NCI-H510A treated with DMSO at 0.1 percent for 48 hours (cell line): ENCODE data around the gene CD8B.

Experiments
- DNase-seq: peaks from one replicate; lab custom pipeline; 2025; lab: John Stamatoyannopoulos, UW

Gene CD8B

DNA sequence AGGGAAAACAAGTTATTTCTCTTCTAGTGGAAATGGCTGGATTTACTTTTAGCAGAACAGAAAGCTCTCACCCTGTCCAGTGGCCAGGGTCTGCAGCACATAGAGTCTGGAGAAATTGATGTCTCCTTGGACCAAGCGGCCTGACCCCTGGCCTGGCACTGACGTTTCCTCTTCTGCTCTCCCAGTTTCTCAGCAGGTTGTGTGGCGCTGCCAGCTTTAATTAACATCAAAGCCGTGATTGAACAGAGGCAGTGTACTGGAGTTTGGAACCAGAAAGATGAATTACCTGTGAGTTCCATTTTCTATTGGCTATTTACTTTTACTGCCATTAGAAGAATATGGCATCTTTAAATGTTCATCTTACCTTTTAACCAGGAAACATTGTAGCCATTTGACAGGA lies 91.8 kb downstream of the CD8B start:
- no peak for DNase-seq

GRCh38 chr2:86768189-86768949 lies 93.3 kb downstream of the CD8B start:
- no peak for DNase-seq
